Keratinocyte (primary cell): Measurements from ENCODE around the gene GTF3C4. TPM values are rescaled to one million over a fixed set of nuclear protein-coding genes. Genes with fewer than 3 reads are reported as not detected.

Source experiments
- DNase-seq: peaks from one replicate; pipeline ENCODE4 v3.0.0-alpha.2; 2011; ENCODE audit warnings: low read depth, missing footprints, low spot score
- FAIRE-seq: peaks from 2 replicates; lab custom pipeline; 2011; peaks lifted over from hg19 to GRCh38; lab: Jason Lieb, UNC
- H2AFZ ChIP-seq: 2 replicates; pipeline ENCODE4 v1.6.0; 2012; ENCODE audit warnings: low read length, control low read depth, inconsistent platforms; ENCODE audit not compliant: control insufficient read depth
- H3K27ac ChIP-seq: 2 replicates; pipeline ENCODE4 v1.5.1; 2011; ENCODE audit warnings: low read length; ENCODE audit not compliant: control insufficient read depth, insufficient read depth
- H3K27me3 ChIP-seq: 3 replicates; pipeline ENCODE4 v1.6.0; 2011; ENCODE audit warnings: low read length; ENCODE audit not compliant: control insufficient read depth, insufficient read depth; ENCODE audit errors: extremely low read depth
- H3K36me3 ChIP-seq, 2 experiments: 2 replicates in 1 of 2; 3 replicates in 1 of 2; pipeline ENCODE4 v1.5.1; 2011; ENCODE audit warnings: low read length in 2 of 2, mild to moderate bottlenecking in 1 of 2; ENCODE audit not compliant: control insufficient read depth in 2 of 2, insufficient read depth in 2 of 2; ENCODE audit errors: extremely low read depth in 1 of 2
- H3K4me1 ChIP-seq: 3 replicates; pipeline ENCODE4 v1.5.1; 2011; ENCODE audit warnings: low read length; ENCODE audit not compliant: control insufficient read depth, insufficient read depth; ENCODE audit errors: extremely low read depth
- H3K4me2 ChIP-seq: 3 replicates; pipeline ENCODE4 v1.6.0; 2011; ENCODE audit warnings: low read depth, low read length; ENCODE audit not compliant: control insufficient read depth, insufficient read depth; ENCODE audit errors: extremely low read depth
- H3K4me3 ChIP-seq, 3 experiments: fragments of 200-600 bp in 1 of 3; sonication (generic) in 1 of 3; 2 replicates in 2 of 3; 3 replicates in 1 of 3; pipeline ENCODE4 v1.5.1; 2011 to 2016; ENCODE audit warnings: low read length in 3 of 3, mild to moderate bottlenecking in 3 of 3, control low read depth in 2 of 3, inconsistent platforms in 1 of 3, low read depth in 1 of 3, mixed read lengths in 1 of 3, mixed run types in 1 of 3, moderate library complexity in 1 of 3; ENCODE audit not compliant: control insufficient read depth in 2 of 3, insufficient read depth in 2 of 3; ENCODE audit errors: extremely low read depth in 1 of 3
- H3K79me2 ChIP-seq: 2 replicates; pipeline ENCODE4 v1.6.0; 2012; ENCODE audit warnings: low read length; ENCODE audit not compliant: control insufficient read depth, insufficient read depth
- H3K9ac ChIP-seq: 3 replicates; pipeline ENCODE4 v1.6.0; 2011; ENCODE audit warnings: low read length; ENCODE audit not compliant: control insufficient read depth, insufficient read depth; ENCODE audit errors: extremely low read depth
- H3K9me1 ChIP-seq: 3 replicates; pipeline ENCODE4 v1.6.0; 2011; ENCODE audit warnings: low read length; ENCODE audit not compliant: control insufficient read depth, insufficient read depth; ENCODE audit errors: extremely low read depth
- H3K9me3 ChIP-seq: 2 replicates; pipeline ENCODE4 v1.5.1; 2012; ENCODE audit warnings: low read depth, low read length; ENCODE audit not compliant: control insufficient read depth
- H4K20me1 ChIP-seq: 3 replicates; pipeline ENCODE4 v1.6.0; 2011; ENCODE audit warnings: low read length; ENCODE audit not compliant: control insufficient read depth, insufficient read depth; ENCODE audit errors: extremely low read depth
- CTCF ChIP-seq, 3 experiments: IDR thresholded peaks in 1 of 3; conservative IDR thresholded peaks in 1 of 3; optimal IDR thresholded peaks in 1 of 3; 2 replicates in 2 of 3; 3 replicates in 1 of 3; pipeline versions ENCODE3 to v1.5.1; 2011; ENCODE audit warnings: low read length in 3 of 3, mild to moderate bottlenecking in 3 of 3, moderate library complexity in 2 of 3, control low read depth in 1 of 3, inconsistent platforms in 1 of 3; ENCODE audit not compliant: insufficient read depth in 2 of 3; ENCODE audit errors: extremely low read depth in 1 of 3
- EZH2 ChIP-seq: IDR thresholded peaks from one replicate; pipeline ENCODE4 v1.6.1; 2012; ENCODE audit warnings: inconsistent platforms, mild to moderate bottlenecking, low read length, moderate library complexity
- dilution Hi-C: fragments of 300-500 bp; cut with MboI; formaldehyde crosslinking; loops from one replicate; pipeline ENCODE4 v1.7.0; 2020; ENCODE audit warnings: low sequenced_read_pairs; ENCODE audit not compliant: extremely low pct_ligation_motif_present
- polyA plus RNA-seq, 5 experiments: library from polyadenylated mRNA; depleted of rRNA in 3 of 5; stranded (reverse) in 3 of 5; stranded (forward) in 1 of 5; unstranded in 1 of 5; fragments of >200 nt; gene quantifications; 1 replicate in 1 of 5; 2 replicates in 3 of 5; 3 replicates in 1 of 5; pipeline versions ENCODE4 v1.2.1 to v1.2.3, GENCODE V29; 2011 to 2012; ENCODE audit warnings: missing spikeins in 2 of 5, low read depth in 1 of 5, low replicate concordance in 1 of 5

Gene GTF3C4
- polyA plus RNA-seq, 1 donor (not counting 4 experiments of a cell fraction or from before 2014, with no cell fraction given) = 7.7 TPM

GRCh38 chr9:132630811-132631210, 39.5 kb upstream of the GTF3C4 start:
- H3K4me1 ChIP-seq = peaks cover 30% of the 10 kb centered on the region
- dilution Hi-C loops = no loop called here
- FAIRE-seq = peak; percentile 97

GRCh38 chr9:132631280-132631679, 39.0 kb upstream of the GTF3C4 start:
- peak overlapping the region; percentile 81 for H3K27ac ChIP-seq
- H3K4me2 ChIP-seq = peak overlapping the region; percentile 74
- dilution Hi-C loops = no loop called here
- FAIRE-seq (no peak), DNase-seq (peak; percentile 83)
- peaks cover 24 to 25% of the 10 kb centered on the region in 2 experiments for H3K36me3 ChIP-seq
- no peaks in the 10 kb centered on the region for H3K27me3 ChIP-seq
- peaks cover 30% of the 10 kb centered on the region for H3K4me1 ChIP-seq
- peak overlapping the region; percentile 28 for H3K9ac ChIP-seq
- peak overlapping the region in 2 of 3 experiments; percentile 8 to 20 for H3K4me3 ChIP-seq
- TF ChIP-seq CTCF (optimal IDR thresholded peaks at IDR 0.05 in 1 of 3, IDR thresholded peaks at IDR 0.05 in 1 of 3, conservative IDR thresholded peaks at IDR 0.05 in 1 of 3; ENCODE audit: extremely low read depth in 1 of 3, insufficient read depth in 2 of 3, low read length in 3 of 3) (peak in 1 of 3 experiments; percentile 26), EZH2 (no peak)
- H4K20me1 ChIP-seq = no peaks in the 10 kb centered on the region
- no peaks in the 10 kb centered on the region for H3K79me2 ChIP-seq
- peaks cover 3% of the 10 kb centered on the region for H3K9me1 ChIP-seq
- H2AFZ ChIP-seq = no peak overlapping the region
- no peaks in the 10 kb centered on the region for H3K9me3 ChIP-seq

More at GRCh38 chr9:132630811-132631210, 39.5 kb upstream of the GTF3C4 start:
- Histone ChIP-seq H2AFZ (no peak overlapping the region), H3K9me1 (peaks cover 3% of the 10 kb centered on the region), H3K4me2 (peak overlapping the region; percentile 74), H3K27ac (peak overlapping the region; percentile 81), H3K36me3 (peaks cover 22 to 24% of the 10 kb centered on the region in 2 experiments), H3K9me3 (no peaks in the 10 kb centered on the region), H3K9ac (peak overlapping the region; percentile 28), H4K20me1 (no peaks in the 10 kb centered on the region), H3K79me2 (no peaks in the 10 kb centered on the region), H3K4me3 (peak overlapping the region in 2 of 3 experiments; percentile 8 to 20), H3K27me3 (no peaks in the 10 kb centered on the region)
- TF ChIP-seq EZH2 = no peak
- TF ChIP-seq CTCF (optimal IDR thresholded peaks at IDR 0.05 in 1 of 3, IDR thresholded peaks at IDR 0.05 in 1 of 3, conservative IDR thresholded peaks at IDR 0.05 in 1 of 3; ENCODE audit: extremely low read depth in 1 of 3, insufficient read depth in 2 of 3, low read length in 3 of 3) = no peak
- DNase-seq = peak; percentile 75
